SKM-1 (cell line): ENCODE results near the gene PGBD5.

Experiments used
- DNase-seq: peaks from one replicate; lab custom pipeline; 2025; ENCODE audit not compliant: unreplicated experiment; lab: John Stamatoyannopoulos, UW

Gene PGBD5

DNA sequence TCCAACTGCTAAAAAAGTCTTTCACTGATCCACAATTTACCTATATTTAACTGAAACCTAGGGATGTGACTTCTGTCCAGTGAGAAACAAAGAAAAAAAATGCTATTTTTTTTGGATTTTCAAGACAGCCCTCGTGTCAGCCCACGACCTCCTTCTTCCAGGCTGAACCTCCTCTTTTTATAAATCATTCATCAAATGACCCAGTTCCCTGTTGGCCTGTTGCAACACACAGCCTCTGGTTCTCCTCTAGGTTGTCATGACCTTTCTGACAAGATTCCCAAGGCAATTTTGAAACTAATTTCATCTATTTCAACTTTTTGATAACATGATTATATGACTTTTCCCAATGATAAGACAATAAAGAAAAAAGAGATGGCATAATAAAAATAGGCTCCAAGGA is 74.6 kb downstream of the PGBD5 start:
- no peak for DNase-seq

DNA sequence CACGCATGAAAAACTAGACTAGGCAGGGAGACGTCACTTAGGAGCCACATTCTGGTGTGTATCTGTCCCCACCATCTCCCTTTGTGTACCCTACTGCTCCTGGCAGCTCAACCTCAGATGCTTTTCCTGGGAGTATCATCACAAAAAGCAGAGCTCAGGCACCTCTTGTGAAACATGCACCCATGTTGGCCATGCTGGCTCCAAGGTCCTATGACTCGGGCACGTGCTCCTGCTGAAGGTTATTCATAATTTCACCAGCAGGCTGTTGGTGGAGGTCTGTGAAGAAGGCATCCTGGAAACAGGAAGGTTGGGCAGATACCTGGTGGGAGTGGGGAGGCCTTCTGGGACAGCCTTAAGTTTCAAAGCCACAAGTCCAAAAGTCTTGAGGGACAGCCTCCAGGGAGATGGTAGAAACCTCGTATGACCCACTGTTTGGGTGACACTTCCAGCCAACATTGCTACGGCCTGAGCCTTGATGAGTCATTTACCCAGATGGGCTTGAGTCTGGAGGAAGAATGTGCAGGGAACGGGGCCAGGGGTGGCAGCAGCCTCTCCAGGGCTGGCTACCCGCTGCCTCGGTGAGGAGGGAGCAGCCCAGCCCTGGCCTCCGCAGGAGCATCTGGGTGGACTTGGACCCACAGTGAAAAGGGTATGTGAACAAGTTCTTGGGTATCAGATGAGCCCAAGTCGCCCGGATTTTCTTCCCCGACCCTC is 75.8 kb downstream of the PGBD5 start:
- no peak for DNase-seq

GRCh38 chr1:230349020-230349393 is 77.1 kb downstream of the PGBD5 start:
- no peak for DNase-seq

- no peak for DNase-seq
Measured at GRCh38 chr1:230348386-230349019, 77.6 kb downstream of the PGBD5 start.

- DNase-seq, result no peak
Measured at GRCh38 chr1:230347896-230348295, 78.2 kb downstream of the PGBD5 start.

DNA sequence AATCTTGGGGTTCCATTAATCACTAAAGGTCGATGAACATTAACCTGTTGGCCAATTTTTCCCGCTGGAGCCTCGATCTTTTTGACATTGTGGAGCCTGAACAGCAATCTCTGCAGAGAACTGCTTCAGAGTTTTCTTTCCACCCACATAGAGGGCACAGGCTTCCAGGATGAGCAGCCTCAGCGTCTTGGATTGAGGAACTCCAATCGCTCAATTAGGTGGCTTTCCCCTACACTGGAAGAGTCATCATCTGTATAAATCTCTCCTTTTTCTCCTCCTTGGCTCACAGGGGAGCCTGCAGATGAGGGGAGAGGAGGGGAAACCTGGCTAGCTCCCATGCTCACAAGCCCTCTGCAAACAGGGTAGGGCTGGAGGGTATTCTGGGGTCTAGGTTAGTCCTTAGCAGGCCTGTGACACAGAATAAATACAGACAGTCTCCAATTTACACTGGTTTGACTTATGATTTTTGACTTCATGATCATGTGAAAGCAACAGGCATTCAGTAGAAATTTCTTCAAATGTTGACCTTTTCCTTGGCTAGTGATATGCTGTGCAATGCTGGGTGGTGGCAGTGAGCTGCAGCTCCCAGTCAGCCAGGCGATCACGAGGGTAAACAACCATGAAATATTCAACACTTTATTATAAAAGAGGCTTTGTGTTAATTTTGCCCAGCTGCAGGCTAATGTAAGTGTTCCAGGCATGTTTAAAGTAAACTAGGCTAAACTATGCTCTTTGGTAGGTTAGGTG is 80.8 kb downstream of the PGBD5 start:
- no peak for DNase-seq

DNA sequence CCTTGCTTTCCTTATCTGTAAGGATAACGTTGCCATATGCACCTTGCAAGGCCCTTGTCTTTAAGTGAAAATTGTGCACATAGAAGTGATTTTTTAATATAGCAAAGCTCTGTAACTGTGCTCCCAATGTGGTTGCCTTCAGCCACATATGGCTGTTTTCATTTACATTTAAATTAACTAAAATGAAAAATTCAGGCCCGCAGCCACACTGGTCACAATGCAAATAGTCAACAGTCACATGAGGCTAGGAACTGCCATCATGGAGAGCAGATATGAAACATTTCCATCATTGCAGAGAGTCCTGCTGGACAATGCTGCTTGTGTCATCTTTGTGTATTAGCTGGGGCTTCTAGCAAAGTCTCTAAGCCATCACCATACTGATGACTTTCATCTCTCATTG is 83.4 kb downstream of the PGBD5 start:
- no peak for DNase-seq

- no peak for DNase-seq
Measured at GRCh38 chr1:230342019-230342418, 84.1 kb downstream of the PGBD5 start.

DNA sequence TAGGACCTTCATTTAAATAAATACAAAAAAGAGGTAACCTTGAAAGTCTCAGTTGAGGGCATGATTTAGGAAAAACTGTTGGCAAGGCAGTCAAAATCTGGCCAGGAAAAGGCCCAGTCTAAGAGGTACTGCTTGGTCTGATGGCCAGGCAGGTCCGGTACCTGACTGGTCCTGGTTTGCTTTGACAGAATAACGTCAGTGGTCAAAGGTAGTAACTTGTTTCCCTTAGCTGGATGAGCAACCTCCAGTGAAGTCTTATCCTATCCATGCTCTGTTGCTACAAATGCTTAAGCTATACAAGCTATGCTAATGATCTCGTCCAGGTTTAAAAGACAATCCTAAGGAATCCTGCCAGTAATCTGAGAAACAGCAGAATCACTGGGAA is 85.0 kb downstream of the PGBD5 start:
- no peak for DNase-seq

- DNase-seq, result no peak
Measured at GRCh38 chr1:230340526-230341161, 85.5 kb downstream of the PGBD5 start.

- DNase-seq, result no peak
Measured at GRCh38 chr1:230339033-230339432, 87.1 kb downstream of the PGBD5 start.

- DNase-seq, result no peak
Measured at GRCh38 chr1:230337266-230337665, 88.9 kb downstream of the PGBD5 start.

GRCh38 chr1:230335861-230336522 is 90.1 kb downstream of the PGBD5 start:
- no peak for DNase-seq

DNA sequence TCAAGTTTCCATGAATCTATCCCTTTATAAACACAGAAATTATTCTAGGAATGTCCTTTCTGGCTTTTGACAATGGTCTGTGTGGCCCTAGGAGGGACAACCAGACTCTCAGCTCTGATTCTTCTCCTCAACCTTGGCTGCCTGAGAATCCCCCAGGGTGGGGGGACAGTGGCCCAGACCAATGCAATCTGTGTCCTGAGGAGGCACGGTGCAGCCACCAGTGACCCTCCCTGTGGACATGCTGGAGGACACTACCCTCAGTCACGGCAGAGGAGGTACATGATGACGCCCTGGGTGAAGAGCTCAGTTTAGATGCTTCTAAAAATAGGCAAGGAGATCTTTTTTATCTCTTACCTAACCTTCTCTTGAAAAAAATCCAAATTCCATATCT is 91.7 kb downstream of the PGBD5 start:
- no peak for DNase-seq

DNA sequence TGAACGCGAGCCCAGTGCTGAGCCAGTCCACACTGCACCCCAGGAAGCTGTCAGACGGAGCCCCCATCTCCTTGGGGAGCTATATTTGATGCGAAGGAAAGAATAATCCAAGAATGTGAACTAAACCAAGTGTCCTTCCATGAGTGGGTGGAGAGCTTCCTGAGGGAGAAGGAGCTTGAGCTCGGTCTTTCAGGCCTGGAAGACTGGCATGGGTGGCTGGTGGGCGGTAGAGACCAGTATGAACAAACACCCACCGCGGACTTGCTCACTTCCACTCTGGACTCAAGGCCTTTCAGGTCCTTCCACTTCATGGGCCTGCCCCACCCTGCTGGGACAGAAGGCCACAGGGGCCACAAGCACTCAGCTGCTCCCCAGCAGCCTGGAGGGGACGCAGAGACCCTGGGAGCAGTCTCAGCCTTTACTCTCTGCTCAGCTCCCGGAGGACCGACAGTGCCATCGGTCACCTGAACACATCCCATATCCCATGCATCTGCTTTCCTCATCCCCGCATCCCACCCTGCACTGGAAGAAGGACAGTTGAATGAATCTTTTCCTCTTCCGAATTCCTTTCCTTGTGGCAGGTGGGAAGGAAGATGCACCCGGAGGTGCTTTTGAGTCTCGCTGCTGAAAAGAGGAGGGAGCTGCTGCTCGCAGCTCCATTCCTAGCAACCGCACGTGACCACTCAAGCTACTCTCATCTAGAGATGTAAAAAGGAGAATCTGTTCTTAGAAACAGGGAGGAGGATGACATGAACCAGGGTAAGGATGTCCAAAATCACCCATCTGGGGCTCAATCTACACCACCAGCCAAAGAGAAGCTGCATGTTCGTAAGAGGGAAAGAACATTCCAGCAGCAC is 92.3 kb downstream of the PGBD5 start:
- no peak for DNase-seq

GRCh38 chr1:230332575-230333066 is 93.5 kb downstream of the PGBD5 start:
- DNase-seq, result no peak

GRCh38 chr1:230332061-230332460 is 94.1 kb downstream of the PGBD5 start:
- no peak for DNase-seq

DNA sequence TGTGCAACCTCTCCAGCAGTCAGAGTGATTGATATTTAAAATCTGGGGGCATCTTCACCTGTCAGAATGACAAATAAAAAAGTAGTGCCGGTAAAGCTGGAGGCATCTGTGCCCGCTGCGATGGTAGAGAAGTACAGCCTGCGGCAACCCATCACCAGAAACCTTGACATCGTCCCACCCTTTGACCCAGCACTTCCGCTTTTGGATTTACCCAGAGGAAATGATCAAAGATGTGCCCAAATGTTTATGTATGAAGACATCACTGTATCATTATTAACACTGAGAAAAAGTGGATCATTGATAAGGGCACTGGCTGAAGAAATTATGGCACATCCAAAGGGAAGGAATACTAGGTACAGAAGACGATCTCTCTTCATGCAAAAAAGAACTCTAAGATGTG is 96.0 kb downstream of the PGBD5 start:
- DNase-seq, result no peak

DNA sequence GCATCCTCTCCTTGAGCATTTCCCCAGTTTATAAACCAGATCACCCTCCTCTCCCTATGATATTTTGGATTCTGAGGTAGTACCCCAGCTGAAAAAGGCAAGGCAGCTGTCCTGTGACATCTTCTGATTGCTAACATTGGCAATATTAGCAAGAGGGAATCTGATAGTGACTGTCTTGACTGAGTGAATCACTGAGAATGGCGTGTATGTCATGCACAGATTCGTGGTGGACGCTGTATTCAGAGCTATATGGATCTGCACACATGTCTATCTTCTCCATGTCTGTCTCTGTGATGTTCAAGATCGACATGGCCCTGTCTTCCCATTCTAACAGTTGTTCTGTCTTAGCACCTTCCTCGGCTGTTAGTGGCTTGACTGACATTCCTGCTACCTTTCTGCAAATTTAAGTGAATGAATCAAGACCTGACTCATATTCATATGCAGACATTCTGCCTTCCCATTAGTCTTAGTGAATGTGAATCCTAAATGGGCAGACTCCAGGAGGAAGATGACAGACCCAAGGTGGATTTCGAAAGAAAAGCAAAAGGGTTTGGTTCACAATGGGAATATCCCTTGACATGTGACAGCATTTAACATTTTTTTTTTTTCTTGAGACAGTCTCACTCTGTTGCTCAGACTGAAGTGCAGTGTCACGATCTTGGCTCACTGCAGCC is 97.7 kb downstream of the PGBD5 start:
- no peak for DNase-seq

GRCh38 chr1:230327892-230328284 is 98.2 kb downstream of the PGBD5 start:
- no peak for DNase-seq
